ENCODE data around the gene PARVG. TPM values are rescaled to one million over a fixed set of nuclear protein-coding genes. Genes with fewer than 3 reads are reported as not detected.
A peak's percentile ranks its signal among the peaks of the same experiment; 100 is the strongest.

Gene PARVG
- total and polyA plus RNA-seq, 10 of the 15 experiments (the other 5 are each of a cell fraction or from before 2014, with no cell fraction given), result 6.3 to 123 (median 71.9) TPM

- FAIRE-seq (no peak), ATAC-seq (peak; percentile 69), DNase-seq (ENCODE audit: low read depth, low spot score) (no peak)
- in situ Hi-C loops (cut with MboI), result no loop called here
- Histone ChIP-seq H3K36me3 (ENCODE audit: control insufficient read depth in 2 of 2, insufficient read depth in 2 of 2, low read length in 1 of 2) (peaks cover 0 to 2% of the 10 kb centered on the region in 2 experiments; a peak in 1 of 4 replicates), H3K9ac (ENCODE audit: control insufficient read depth, insufficient read depth, low read length) (peak overlapping the region; percentile 93), H4K20me1 (ENCODE audit: control insufficient read depth, insufficient read depth) (no peaks in the 10 kb centered on the region), H3K27me3 (replicated peaks in 1 of 2; ENCODE audit: control insufficient read depth in 2 of 2, insufficient read depth in 2 of 2, low read length in 1 of 2) (no peaks in the 10 kb centered on the region), H3K79me2 (ENCODE audit: control insufficient read depth, insufficient read depth, low read length) (peaks cover 11% of the 10 kb centered on the region), H3K27ac (ENCODE audit: control insufficient read depth, insufficient read depth) (peak overlapping the region; percentile 91), H3K4me1 (ENCODE audit: control insufficient read depth, insufficient read depth, low read length) (peaks cover 13% of the 10 kb centered on the region), H2AFZ (ENCODE audit: control insufficient read depth, low read depth, low read length) (peak overlapping the region; percentile 71), H3K4me3 (peak overlapping the region; percentile 79), H3K4me2 (ENCODE audit: control insufficient read depth, insufficient read depth) (peak overlapping the region; percentile 79), H3K9me3 (replicated peaks; ENCODE audit: control insufficient read depth, insufficient read depth, low read length) (no peaks in the 10 kb centered on the region)
- CTCF ChIA-PET, result interaction anchor here (0.7 to 2.9 kb wide), 7 partner anchors 14 to 298 kb away, joined by 3 to 17 read pairs (median 4); no protein-coding TSS in a partner anchor
- SMC1A ChIA-PET (ENCODE audit: uncharacterized antibody, unreplicated experiment), result interaction anchor here (1.0 to 3.3 kb wide), 6 partner anchors 9 to 187 kb away, joined by 3 to 20 read pairs (median 4); no protein-coding TSS in a partner anchor
- RAD21 ChIA-PET (ENCODE audit: unreplicated experiment), result interaction anchor here (0.7 to 3.1 kb wide), 10 partner anchors 9 to 188 kb away, joined by 3 to 14 read pairs (median 8); no protein-coding TSS in a partner anchor
- intact Hi-C loops (cut with micrococcal nuclease; ENCODE audit: unreplicated experiment), result no loop called here
- BruUV-seq (replicated peaks), result TSS peak; percentile 67
- POLR2A ChIA-PET, result interaction anchor here (0.6 to 2.4 kb wide), 9 partner anchors 9 to 503 kb away, joined by 3 to 17 read pairs (median 3); no protein-coding TSS in a partner anchor
- WGBS (ENCODE audit: insufficient coverage, insufficient replicate concordance, low lambda C conversion rate, missing lambda C conversion rate), result 2% methylated on average over 36 of the region's 40 CpGs
- TF ChIP-seq, protein P1, sequence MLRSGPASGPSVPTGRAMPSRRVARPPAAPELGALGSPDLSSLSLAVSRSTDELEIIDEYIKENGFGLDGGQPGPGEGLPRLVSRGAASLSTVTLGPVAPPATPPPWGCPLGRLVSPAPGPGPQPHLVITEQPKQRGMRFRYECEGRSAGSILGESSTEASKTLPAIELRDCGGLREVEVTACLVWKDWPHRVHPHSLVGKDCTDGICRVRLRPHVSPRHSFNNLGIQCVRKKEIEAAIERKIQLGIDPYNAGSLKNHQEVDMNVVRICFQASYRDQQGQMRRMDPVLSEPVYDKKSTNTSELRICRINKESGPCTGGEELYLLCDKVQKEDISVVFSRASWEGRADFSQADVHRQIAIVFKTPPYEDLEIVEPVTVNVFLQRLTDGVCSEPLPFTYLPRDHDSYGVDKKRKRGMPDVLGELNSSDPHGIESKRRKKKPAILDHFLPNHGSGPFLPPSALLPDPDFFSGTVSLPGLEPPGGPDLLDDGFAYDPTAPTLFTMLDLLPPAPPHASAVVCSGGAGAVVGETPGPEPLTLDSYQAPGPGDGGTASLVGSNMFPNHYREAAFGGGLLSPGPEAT (IDR thresholded peaks at IDR 0.05; ENCODE audit: low read depth), result no peak
- TF ChIP-seq PBX3 (IDR thresholded peaks at IDR 0.05; ENCODE audit: insufficient replicate concordance, low read depth, low read length) (no peak), WRNIP1 (IDR thresholded peaks at IDR 0.05; ENCODE audit: borderline replicate concordance, low read depth, low read length) (no peak), CEBPZ (IDR thresholded peaks at IDR 0.05; ENCODE audit: low read depth, low read length) (no peak), DPF2 (IDR thresholded peaks at IDR 0.05) (peak; percentile 12; the same call in 1 of the 2 replicates)
- TF ChIP-seq, protein P2, sequence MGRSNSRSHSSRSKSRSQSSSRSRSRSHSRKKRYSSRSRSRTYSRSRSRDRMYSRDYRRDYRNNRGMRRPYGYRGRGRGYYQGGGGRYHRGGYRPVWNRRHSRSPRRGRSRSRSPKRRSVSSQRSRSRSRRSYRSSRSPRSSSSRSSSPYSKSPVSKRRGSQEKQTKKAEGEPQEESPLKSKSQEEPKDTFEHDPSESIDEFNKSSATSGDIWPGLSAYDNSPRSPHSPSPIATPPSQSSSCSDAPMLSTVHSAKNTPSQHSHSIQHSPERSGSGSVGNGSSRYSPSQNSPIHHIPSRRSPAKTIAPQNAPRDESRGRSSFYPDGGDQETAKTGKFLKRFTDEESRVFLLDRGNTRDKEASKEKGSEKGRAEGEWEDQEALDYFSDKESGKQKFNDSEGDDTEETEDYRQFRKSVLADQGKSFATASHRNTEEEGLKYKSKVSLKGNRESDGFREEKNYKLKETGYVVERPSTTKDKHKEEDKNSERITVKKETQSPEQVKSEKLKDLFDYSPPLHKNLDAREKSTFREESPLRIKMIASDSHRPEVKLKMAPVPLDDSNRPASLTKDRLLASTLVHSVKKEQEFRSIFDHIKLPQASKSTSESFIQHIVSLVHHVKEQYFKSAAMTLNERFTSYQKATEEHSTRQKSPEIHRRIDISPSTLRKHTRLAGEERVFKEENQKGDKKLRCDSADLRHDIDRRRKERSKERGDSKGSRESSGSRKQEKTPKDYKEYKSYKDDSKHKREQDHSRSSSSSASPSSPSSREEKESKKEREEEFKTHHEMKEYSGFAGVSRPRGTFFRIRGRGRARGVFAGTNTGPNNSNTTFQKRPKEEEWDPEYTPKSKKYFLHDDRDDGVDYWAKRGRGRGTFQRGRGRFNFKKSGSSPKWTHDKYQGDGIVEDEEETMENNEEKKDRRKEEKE (IDR thresholded peaks at IDR 0.05), result no peak
- TF ChIP-seq, protein P3, sequence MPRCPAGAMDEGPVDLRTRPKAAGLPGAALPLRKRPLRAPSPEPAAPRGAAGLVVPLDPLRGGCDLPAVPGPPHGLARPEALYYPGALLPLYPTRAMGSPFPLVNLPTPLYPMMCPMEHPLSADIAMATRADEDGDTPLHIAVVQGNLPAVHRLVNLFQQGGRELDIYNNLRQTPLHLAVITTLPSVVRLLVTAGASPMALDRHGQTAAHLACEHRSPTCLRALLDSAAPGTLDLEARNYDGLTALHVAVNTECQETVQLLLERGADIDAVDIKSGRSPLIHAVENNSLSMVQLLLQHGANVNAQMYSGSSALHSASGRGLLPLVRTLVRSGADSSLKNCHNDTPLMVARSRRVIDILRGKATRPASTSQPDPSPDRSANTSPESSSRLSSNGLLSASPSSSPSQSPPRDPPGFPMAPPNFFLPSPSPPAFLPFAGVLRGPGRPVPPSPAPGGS (IDR thresholded peaks at IDR 0.05; ENCODE audit: borderline replicate concordance, insufficient read depth, low read depth, low read length, poor library complexity, severe bottlenecking), result peak; percentile 21
Measured at GRCh38 chr22:44181033-44181911, 547 bp downstream of the PARVG start.

All from GM12878 (cell line).